H9 (cell line): Measurements from ENCODE around the gene GLYATL3. TPM values are rescaled to one million over a fixed set of nuclear protein-coding genes. Genes with fewer than 3 reads are reported as not detected.

Experiments
- DNase-seq: peaks from one replicate; pipeline ENCODE4 v3.0.0-alpha.2; 2017
- H2AFZ ChIP-seq: one replicate; pipeline ENCODE4 v1.6.1; 2013; ENCODE audit warnings: mild to moderate bottlenecking, low read length, control low read depth, moderate library complexity
- H2AK5ac ChIP-seq: 2 replicates; pipeline ENCODE4 v1.6.1; 2013; ENCODE audit warnings: low read length, control low read depth, mixed read lengths; ENCODE audit not compliant: insufficient read length
- H2BK120ac ChIP-seq: one replicate; pipeline ENCODE4 v1.6.1; 2013; ENCODE audit warnings: low read depth, mild to moderate bottlenecking, low read length, control low read depth, inconsistent platforms; ENCODE audit not compliant: poor library complexity, severe bottlenecking
- H2BK12ac ChIP-seq: 2 replicates; pipeline ENCODE4 v1.6.1; 2013; ENCODE audit warnings: low read length, control low read depth, mixed read lengths, low read depth; ENCODE audit not compliant: insufficient read length
- H2BK15ac ChIP-seq: 2 replicates; pipeline ENCODE4 v1.6.1; 2013; ENCODE audit warnings: low read depth, low read length, control low read depth
- H2BK20ac ChIP-seq: one replicate; pipeline ENCODE4 v1.6.1; 2013; ENCODE audit warnings: low read depth, mild to moderate bottlenecking, low read length, control low read depth, inconsistent platforms; ENCODE audit not compliant: poor library complexity, severe bottlenecking
- H2BK5ac ChIP-seq: 2 replicates; pipeline ENCODE4 v1.6.1; 2013; ENCODE audit warnings: low read length, control low read depth, mixed read lengths; ENCODE audit not compliant: insufficient read length
- H3K14ac ChIP-seq: 2 replicates; pipeline ENCODE4 v1.6.1; 2013; ENCODE audit warnings: low read length, control low read depth; ENCODE audit not compliant: insufficient read depth
- H3K18ac ChIP-seq: 2 replicates; pipeline ENCODE4 v1.6.1; 2013; ENCODE audit warnings: low read depth, mild to moderate bottlenecking, mixed read lengths, low read length, control low read depth; ENCODE audit not compliant: insufficient read length
- H3K23ac ChIP-seq: 2 replicates; pipeline ENCODE4 v1.6.1; 2013; ENCODE audit warnings: low read length, control low read depth, mixed read lengths, low read depth; ENCODE audit not compliant: insufficient read length
- H3K23me2 ChIP-seq: 2 replicates; pipeline ENCODE4 v1.6.1; 2013; ENCODE audit warnings: low read depth, mild to moderate bottlenecking, mixed read lengths, low read length, control low read depth; ENCODE audit not compliant: insufficient read length, poor library complexity, severe bottlenecking
- H3K27ac ChIP-seq: 2 replicates; pipeline ENCODE4 v1.5.1; 2013; ENCODE audit warnings: low read length, control low read depth, mixed read lengths, low read depth; ENCODE audit not compliant: insufficient read length
- H3K27me3 ChIP-seq: 2 replicates; pipeline ENCODE4 v1.6.1; 2013; ENCODE audit warnings: low read length, control low read depth, inconsistent platforms; ENCODE audit not compliant: insufficient read depth
- H3K4ac ChIP-seq: 2 replicates; pipeline ENCODE4 v1.6.1; 2013; ENCODE audit warnings: low read depth, mild to moderate bottlenecking, control low read depth, inconsistent platforms, low read length, moderate library complexity
- H3K4me1 ChIP-seq: 2 replicates; pipeline ENCODE4 v1.6.1; 2013; ENCODE audit warnings: low read length, control low read depth, inconsistent platforms; ENCODE audit not compliant: insufficient read depth
- H3K4me2 ChIP-seq: 2 replicates; pipeline ENCODE4 v1.6.1; 2013; ENCODE audit warnings: low read length, control low read depth, mixed read lengths; ENCODE audit not compliant: insufficient read length, insufficient read depth
- H3K56ac ChIP-seq: 2 replicates; pipeline ENCODE4 v1.6.1; 2013; ENCODE audit warnings: low read depth, mild to moderate bottlenecking, mixed read lengths, low read length, control low read depth; ENCODE audit not compliant: insufficient read length
- H3K79me1 ChIP-seq: 2 replicates; pipeline ENCODE4 v1.6.1; 2013; ENCODE audit warnings: low read depth, mild to moderate bottlenecking, moderate library complexity, low read length, control low read depth, inconsistent platforms; ENCODE audit not compliant: insufficient read depth, poor library complexity, severe bottlenecking
- H3K79me2 ChIP-seq: 2 replicates; pipeline ENCODE4 v1.6.1; 2013; ENCODE audit warnings: low read length, control low read depth, inconsistent platforms; ENCODE audit not compliant: insufficient read depth
- H3K9ac ChIP-seq: 2 replicates; pipeline ENCODE4 v1.6.1; 2013; ENCODE audit warnings: low read length, control low read depth, mixed read lengths; ENCODE audit not compliant: insufficient read length; ENCODE audit errors: extremely low read depth
- H3K9me3 ChIP-seq: one replicate; pipeline ENCODE4 v1.6.1; 2013; ENCODE audit warnings: low read depth, low read length, inconsistent platforms; ENCODE audit not compliant: control insufficient read depth
- H3T11ph ChIP-seq: one replicate; pipeline ENCODE4 v1.6.1; 2013; ENCODE audit warnings: mild to moderate bottlenecking, low read length, control low read depth, inconsistent platforms
- H4K20me1 ChIP-seq: one replicate; pipeline ENCODE4 v1.6.1; 2013; ENCODE audit not compliant: control insufficient read depth, insufficient read length, insufficient read depth
- H4K5ac ChIP-seq: 2 replicates; pipeline ENCODE4 v1.6.1; 2013; ENCODE audit warnings: low read depth, mild to moderate bottlenecking, mixed read lengths, low read length, control low read depth; ENCODE audit not compliant: insufficient read length
- H4K8ac ChIP-seq: replicated peaks from 2 replicates; pipeline ENCODE4 v1.6.1; 2013; ENCODE audit warnings: low read length, control low read depth, mixed read lengths, low read depth; ENCODE audit not compliant: insufficient read length
- H4K91ac ChIP-seq: 2 replicates; pipeline ENCODE4 v1.6.1; 2013; ENCODE audit warnings: low read depth, mild to moderate bottlenecking, moderate library complexity, mixed read lengths, low read length, control low read depth; ENCODE audit not compliant: insufficient read length
- H3K27ac Mint-ChIP-seq, 3 experiments: 2 replicates in 2 of 3; 3 replicates in 1 of 3; pipeline ENCODE4 v1.8.0; 2020 to 2021; ENCODE audit warnings: mixed read lengths in 3 of 3, mild to moderate bottlenecking in 1 of 3, moderate library complexity in 1 of 3
- H3K27me3 Mint-ChIP-seq: 2 replicates; pipeline ENCODE4 v1.8.0; 2021; ENCODE audit warnings: low read depth, mild to moderate bottlenecking, moderate library complexity, mixed read lengths
- H3K36me3 Mint-ChIP-seq, 3 experiments: 2 replicates in 2 of 3; 3 replicates in 1 of 3; pipeline ENCODE4 v1.8.0; 2020 to 2021; ENCODE audit warnings: low read depth in 3 of 3, mixed read lengths in 3 of 3; ENCODE audit not compliant: insufficient read depth in 1 of 3
- H3K4me1 Mint-ChIP-seq, 2 experiments: 2 replicates each; pipeline ENCODE4 v1.8.0; 2020; ENCODE audit warnings: mixed read lengths in 2 of 2
- H3K4me3 Mint-ChIP-seq, 2 experiments: 2 replicates in 1 of 2; 3 replicates in 1 of 2; pipeline ENCODE4 v1.8.0; 2020 to 2021; ENCODE audit warnings: mild to moderate bottlenecking in 2 of 2, mixed read lengths in 2 of 2, moderate library complexity in 1 of 2
- H3K9me3 Mint-ChIP-seq, 2 experiments: 2 replicates in 1 of 2; 3 replicates in 1 of 2; pipeline ENCODE4 v1.8.0; 2020; ENCODE audit warnings: mild to moderate bottlenecking in 2 of 2, mixed read lengths in 2 of 2, moderate library complexity in 1 of 2
- CTCF ChIP-seq: fragments of 200-600 bp; sonication (generic); conservative IDR thresholded peaks from 3 replicates; pipeline ENCODE4 v1.8.0; 2021; ENCODE audit warnings: antibody characterized with exemption, mild to moderate bottlenecking
- WGBS: extraction: QIAGEN DNeasy Blood & Tissue Kit; methylation state at CpG from one replicate; pipeline ENCODE4 v1.1.7; 2013; ENCODE audit warnings: missing lambda C conversion rate, low lambda C conversion rate, mixed read lengths; ENCODE audit not compliant: insufficient read length; ENCODE audit errors: extremely low coverage; 5-methylcytosine and 5-hydroxymethylcytosine counted together
- total RNA-seq: library from RNA; stranded (reverse); gene quantifications from 2 replicates; pipeline ENCODE4 v1.2.1, GENCODE V29; 2021

The GLYATL3 gene
- total RNA-seq, 1 experiment from 2014 or later: not detected

DNA sequence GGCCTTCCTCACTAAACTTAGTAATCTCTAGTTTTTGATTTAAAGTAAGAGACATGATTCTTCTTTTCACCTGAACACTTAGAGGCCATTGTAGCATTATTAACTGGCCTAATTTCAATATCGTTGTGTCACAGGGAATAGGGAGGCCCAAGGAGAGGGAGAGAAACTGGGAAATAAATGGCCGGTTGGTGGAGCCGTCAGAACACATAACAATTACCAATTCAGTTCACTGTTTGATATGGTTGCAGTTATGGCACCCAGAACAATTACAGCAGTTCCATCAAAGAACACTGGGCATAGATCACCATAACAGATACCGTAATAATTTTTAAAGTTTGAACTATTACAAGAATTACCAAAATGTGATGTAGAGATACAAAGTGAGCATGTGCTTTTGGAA, 9.1 kb upstream of the GLYATL3 start:
- H3K36me3 Mint-ChIP-seq: peaks cover 10 to 39% (median 35%) of the 10 kb centered on the region in 3 experiments; a peak in 5 of 7 replicates
- no peak for TF ChIP-seq CTCF
- Histone ChIP-seq H3K14ac (no peak overlapping the region), H2BK12ac (no peak overlapping the region), H2AFZ (no peak overlapping the region), H3K79me1 (no peaks in the 10 kb centered on the region), H3K4ac (no peak overlapping the region), H3K9me3 (no peaks in the 10 kb centered on the region), H3K56ac (no peak overlapping the region), H4K8ac (no peak overlapping the region), H3K27ac (no peak overlapping the region), H3K79me2 (no peaks in the 10 kb centered on the region), H3K4me1 (no peaks in the 10 kb centered on the region), H4K5ac (no peak overlapping the region), H3K4me2 (no peak overlapping the region), H2BK20ac (no peak overlapping the region), H4K91ac (no peak overlapping the region), H3K27me3 (no peaks in the 10 kb centered on the region), H2AK5ac (no peak overlapping the region), H3K23ac (no peak overlapping the region), H3K18ac (no peak overlapping the region), H3K9ac (no peak overlapping the region), H3K23me2 (no peaks in the 10 kb centered on the region), H3T11ph (no peak overlapping the region), H4K20me1 (no peaks in the 10 kb centered on the region), H2BK15ac (no peak overlapping the region), H2BK120ac (no peak overlapping the region), H2BK5ac (no peak overlapping the region)
- WGBS: no CpG with 5 or more reads among the region's 4 CpGs
- no peak overlapping the region for H3K27ac Mint-ChIP-seq
- no peak for DNase-seq
- no peak overlapping the region for H3K4me3 Mint-ChIP-seq
- no peaks in the 10 kb centered on the region for H3K9me3 Mint-ChIP-seq
- no peaks in the 10 kb centered on the region for H3K27me3 Mint-ChIP-seq
- H3K4me1 Mint-ChIP-seq: no peaks in the 10 kb centered on the region
